ENCODE measurements around the gene NTS.

Gene NTS

GRCh38 chr12:85874031-85874461, at the start of gene NTS:
NTS (plus strand) TSS chr12:85874295; CDS start chr12:85874404, 109 bp downstream.
- no peak for DNase-seq (ENCODE audit: low read depth)

DNA sequence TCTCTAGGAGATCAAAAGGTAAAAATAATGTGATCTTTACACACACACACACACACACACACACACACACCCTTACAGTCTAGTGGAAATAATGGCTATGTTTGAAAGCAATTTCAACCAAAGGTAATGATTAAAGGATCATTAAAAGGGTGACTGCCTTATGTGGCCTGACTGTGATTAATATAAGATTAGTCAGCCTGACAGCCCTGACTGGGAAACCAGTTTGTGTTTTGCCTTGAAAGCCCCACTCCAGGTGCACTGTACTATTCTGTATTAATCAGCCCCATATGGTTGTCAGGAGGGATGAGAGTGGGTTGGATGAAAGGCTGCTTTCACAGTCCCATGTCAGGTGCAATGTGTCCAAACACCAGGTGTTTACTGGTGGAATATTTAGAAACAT, 48.3 kb upstream of the NTS start:
- no peak for DNase-seq (ENCODE audit: low read depth)

DNA sequence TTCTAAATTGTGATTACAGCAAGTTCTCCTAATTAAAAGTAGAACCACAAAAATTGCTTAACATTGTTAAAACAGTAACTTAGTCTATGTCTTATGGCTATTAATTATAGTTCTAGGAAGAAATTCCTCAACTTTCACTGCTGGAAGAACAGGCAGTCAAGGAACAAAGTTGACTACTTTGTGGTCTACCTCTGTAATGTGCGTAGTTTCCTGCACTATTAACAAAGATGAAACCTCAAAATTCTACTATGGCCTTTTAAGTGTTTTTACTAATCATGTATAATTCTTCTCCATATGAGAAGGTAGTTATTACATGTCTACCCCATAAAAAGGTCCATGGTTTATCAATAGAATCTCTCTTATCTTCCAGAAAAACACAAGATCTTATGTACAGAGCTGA, 45.5 kb upstream of the NTS start:
- no peak for DNase-seq (ENCODE audit: low read depth)

- DNase-seq (ENCODE audit: low read depth): peak; percentile 72
Measured at GRCh38 chr12:85829391-85829790, 44.7 kb upstream of the NTS start.

DNA sequence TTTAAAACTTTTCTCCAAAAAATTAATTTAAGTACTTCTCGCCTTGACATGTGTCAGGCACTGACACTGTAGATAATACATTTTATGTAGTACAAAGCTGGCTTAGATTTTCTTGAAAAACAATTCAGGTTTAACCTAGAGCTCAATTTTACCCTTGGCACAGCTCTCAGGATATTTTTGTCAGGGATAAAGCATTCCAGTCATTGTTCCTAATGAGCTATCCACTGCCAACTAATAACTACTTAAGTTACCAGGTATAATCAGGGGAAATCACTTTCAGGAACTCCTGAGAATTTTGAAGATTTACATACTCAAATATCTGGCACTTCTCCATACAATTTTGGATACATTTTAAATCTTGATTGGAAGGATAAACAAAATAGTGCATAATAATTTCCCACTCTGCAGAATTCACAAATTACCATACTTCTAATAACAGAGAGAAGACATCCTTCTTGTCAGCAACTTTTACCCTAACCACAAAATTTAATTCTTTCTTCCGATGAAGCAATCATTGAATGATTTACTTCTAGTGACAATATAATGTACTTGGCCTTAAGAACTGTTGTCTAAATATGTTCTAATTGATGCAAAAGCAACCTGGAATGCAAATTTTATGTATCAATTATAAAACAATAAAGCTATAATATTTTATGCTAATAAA, 42.6 kb upstream of the NTS start:
- no peak for DNase-seq (ENCODE audit: low read depth)

DNA sequence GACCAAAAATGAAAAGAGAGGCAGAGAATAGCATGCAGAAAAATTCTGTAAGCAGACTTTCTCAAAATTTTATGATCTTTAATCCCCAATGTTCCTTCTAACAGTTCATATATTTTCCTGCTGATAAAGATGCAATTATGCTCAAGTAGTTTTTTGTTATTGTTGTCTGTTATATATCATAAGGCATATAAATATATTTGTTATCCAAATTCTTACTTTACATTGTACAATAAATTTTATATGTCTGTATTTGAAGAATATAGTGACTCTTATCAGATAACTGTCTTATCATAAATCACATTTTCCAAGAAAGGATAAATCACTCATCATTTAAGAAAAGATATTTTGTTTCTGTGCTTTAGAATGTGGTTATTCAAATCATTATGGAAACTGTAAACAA, 40.5 kb upstream of the NTS start:
- DNase-seq (ENCODE audit: low read depth): no peak

DNA sequence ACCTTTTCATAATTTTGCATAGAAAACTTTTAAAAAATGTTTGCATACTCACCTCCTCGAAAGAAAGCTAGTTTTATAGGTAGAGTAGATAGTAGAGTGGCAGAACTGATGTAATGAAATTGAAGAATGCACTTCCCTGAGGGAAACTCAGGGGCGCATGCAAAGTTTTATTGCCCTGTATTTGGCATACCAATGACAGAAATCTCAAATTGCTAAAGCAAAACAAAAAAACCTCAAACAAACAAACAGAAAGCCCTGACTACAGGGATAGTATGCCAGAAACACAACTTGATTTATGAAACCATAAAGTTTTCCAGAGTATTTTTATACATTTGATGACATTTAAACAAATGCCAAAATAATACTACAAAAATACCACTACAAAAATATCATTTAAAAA, 39.7 kb upstream of the NTS start:
- DNase-seq (ENCODE audit: low read depth): no peak

- DNase-seq (ENCODE audit: low read depth): no peak
Measured at GRCh38 chr12:85835426-85836196, 38.5 kb upstream of the NTS start.

- peak; percentile 89 for DNase-seq (ENCODE audit: low read depth)
Measured at GRCh38 chr12:85836197-85837090, 37.7 kb upstream of the NTS start, which contains the start of gene RASSF9. RASSF9 (minus strand) TSS chr12:85836409; CDS start chr12:85836201, 208 bp downstream.

GRCh38 chr12:85843606-85844310, 30.3 kb upstream of the NTS start:
- no peak for DNase-seq (ENCODE audit: low read depth)

- no peak for DNase-seq (ENCODE audit: low read depth)
Measured at GRCh38 chr12:85849344-85849743, 24.8 kb upstream of the NTS start.

DNA sequence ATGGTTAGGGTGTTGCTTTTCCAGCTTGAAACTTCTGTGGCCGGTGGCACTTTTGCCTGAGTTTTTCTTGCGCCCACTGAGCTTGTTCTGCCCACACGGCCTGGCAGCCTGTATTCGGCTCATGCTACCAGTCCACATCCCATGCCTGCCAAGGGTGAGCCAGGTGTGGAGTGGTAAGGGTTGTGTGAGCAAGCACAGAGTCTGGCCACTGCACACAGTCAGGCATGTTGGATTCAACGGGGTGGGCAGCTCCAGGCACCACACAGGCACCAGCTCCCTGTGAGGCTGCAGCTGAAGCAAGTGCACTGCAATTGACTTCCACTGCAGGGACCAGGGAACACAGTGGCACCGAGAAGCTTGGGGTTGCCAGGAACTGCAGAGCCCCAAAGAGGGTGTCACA, 18.8 kb upstream of the NTS start:
- no peak for DNase-seq (ENCODE audit: low read depth)

DNA sequence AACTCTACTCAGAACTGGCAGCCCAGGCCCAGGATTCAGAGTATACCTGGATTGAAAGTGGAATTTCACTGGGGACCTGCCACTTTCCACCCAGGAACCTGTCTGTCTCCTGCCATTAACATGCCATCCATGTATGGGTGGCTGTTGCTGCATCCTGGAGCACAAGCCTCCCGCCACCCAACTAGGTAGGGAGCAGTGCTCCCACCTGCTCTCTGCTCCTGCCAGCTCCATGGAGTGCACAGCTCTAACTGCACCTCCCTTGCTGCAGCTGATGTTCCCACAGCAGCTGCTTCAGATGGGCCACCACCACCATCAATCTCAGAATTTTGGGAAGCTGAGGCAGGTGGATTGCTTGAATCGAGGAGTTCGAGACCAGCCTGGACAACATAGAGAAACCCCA, 17.1 kb upstream of the NTS start:
- DNase-seq (ENCODE audit: low read depth): no peak

- DNase-seq (ENCODE audit: low read depth): no peak
Measured at GRCh38 chr12:85865890-85866289, 8.2 kb upstream of the NTS start.

- peak; percentile 74 for DNase-seq (ENCODE audit: low read depth)
Measured at GRCh38 chr12:85866986-85867776, 6.9 kb upstream of the NTS start.

DNA sequence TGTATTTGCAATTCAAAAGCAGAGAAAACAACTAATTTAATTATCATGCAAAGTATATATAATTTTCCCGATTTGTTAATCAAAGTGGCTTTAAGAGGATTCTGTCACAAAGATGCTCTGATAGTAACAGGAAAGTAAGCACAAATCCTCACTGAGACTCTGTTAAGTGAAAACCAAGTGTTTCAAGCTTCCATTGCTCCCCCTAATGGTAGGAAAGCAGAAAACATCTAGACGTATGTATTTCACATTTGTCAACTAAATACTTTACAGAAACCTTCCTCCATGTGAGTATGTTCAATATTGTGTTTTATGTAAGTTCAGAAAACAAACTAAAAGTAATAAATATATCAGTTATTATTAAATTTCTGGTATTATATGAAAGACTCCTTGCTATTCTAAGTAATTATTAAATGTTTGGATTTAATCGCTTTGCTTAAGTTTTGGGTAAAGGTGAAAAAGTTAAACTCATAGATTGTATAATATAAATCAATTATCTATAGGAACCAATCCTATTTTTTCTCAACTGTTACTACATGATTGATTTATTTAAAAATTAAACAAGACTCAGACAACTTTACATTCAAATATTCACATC, 1.5 kb upstream of the NTS start:
- DNase-seq (ENCODE audit: low read depth): peak; percentile 65

DNA sequence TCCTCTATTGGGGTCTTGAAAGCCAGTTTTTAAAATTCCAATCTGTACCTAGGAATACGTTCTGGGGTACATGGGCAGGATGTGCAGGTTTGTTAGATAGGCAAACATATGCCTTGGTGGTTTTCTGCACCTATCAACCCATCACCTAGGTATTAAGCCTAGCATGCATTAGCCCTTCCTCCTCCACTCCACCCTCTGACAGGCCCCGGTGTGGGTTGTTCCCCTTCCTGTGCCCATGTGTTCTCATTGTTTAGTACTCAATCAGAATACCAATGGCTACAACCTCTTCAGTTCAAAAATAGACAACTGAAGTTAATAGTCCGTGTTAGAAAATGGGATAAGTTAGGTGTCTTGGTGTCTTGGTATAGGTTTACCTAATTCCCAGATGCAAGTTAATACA, 3.4 kb downstream of the NTS start:
- DNase-seq (ENCODE audit: low read depth): no peak

- DNase-seq (ENCODE audit: low read depth): no peak
Measured at GRCh38 chr12:85883763-85884162, 9.7 kb downstream of the NTS start.

GRCh38 chr12:85894653-85895052, 20.6 kb downstream of the NTS start:
- no peak for DNase-seq (ENCODE audit: low read depth)

GRCh38 chr12:85920324-85920947, 46.3 kb downstream of the NTS start:
- peak; percentile 11 for DNase-seq (ENCODE audit: low read depth)
